Activated CD8-positive, alpha-beta memory T cell treated with anti-CD3 and anti-CD28 coated beads for 48 hours (primary cell): ENCODE measurements around the gene INPP4B.
"Not testable (repeated sequence)": the region's sequence is repeated elsewhere in the genome, so short reads cannot be mapped to it uniquely, and the experiment has no call there.

ENCODE experiments used
- DNase-seq, 3 experiments: peaks; one replicate each; pipeline ENCODE4 v3.0.0-alpha.2; 2020; ENCODE audit warnings: low read depth in 2 of 3, low spot score in 2 of 3

Gene INPP4B

DNA sequence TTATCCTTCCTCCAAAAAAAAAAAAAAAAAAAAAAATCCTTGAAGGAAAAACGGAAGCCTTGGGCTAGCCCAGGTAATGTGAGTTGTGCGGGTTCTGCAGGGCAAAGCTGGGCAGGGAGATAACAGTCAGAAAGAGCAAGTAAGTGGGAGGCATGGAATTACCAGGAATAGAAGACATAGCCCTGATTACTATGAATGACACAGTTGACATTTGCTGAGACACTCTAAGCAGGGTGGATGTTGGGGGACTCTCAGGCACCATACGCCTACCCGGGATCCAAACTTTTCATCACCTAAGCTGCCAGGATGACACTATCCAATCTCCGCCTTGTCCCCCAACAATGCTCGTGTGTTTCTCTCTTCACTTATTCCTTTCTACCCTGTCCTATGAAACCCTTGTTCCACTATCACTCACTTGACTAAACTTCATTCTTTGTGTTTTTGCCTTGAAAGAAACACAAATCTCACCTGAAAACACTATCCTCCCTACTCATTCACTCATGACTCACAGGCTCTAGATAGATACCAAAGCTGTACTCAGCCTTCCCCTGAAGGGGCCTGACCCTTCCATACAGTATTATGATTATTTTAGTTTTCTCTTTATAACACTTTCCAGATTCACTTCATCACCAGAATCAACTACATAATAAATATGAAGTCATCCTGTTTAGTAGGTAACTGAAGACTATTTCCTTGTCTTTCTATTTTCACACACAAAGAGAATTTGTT lies 158.4 kb downstream of the INPP4B start:
- DNase-seq = no peak

DNA sequence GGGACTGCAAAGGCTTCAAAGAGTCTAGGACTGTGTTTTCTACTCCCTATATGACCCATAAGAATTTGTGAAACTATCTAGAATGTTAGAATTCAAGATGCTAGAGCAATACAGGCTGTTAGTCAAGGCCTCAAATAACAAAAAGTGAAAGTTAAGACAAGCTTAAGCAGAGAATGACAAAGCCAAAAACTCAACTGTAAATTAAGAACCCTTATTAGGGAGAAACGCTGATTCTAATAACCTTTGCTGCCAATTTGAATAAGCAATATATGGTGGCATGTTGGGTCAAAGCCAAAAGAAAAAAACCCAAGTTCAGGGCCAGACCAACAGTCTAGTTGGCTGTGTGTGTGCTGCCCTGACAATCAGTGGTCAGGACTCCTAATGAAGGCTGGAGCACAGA lies 160.0 kb downstream of the INPP4B start:
- no peak for DNase-seq

DNA sequence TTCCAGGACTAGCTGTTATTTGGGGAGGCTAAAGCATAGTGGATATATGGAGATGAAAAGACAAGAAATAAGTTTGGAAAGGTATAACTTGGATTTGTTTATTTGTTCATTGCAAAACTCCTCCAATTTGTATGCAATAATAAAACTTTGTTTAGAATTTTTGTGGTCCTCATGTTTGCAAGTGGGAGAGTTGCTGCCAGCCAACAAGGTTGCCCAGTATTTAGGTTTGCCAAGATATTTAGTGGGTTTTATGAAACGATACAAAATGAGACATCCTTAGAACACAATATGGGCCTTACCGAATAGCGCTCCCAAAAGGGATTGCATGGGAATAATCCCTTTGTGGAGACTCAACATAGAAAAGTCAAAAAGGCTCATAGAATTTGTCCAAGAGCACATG lies 162.1 kb downstream of the INPP4B start:
- DNase-seq = no peak

DNA sequence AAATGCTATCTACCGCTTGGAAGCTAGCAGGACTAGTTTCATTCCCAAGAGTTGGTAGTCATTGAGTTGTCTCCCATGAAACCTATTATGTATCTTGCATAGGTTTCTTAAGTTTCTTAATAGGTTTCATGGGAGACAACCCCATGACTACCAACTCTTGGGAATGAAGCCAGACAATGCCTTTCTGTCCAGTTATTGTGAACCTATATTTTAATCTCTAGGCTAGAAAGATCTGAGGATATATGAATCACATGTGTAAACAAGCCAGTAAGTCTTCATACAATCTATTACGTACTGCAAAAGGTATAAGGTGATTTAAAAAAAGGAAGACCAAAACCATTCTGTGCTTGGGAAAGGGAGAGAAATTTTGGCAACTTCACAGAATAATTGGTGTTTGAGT lies 162.6 kb downstream of the INPP4B start:
- no peak for DNase-seq

DNA sequence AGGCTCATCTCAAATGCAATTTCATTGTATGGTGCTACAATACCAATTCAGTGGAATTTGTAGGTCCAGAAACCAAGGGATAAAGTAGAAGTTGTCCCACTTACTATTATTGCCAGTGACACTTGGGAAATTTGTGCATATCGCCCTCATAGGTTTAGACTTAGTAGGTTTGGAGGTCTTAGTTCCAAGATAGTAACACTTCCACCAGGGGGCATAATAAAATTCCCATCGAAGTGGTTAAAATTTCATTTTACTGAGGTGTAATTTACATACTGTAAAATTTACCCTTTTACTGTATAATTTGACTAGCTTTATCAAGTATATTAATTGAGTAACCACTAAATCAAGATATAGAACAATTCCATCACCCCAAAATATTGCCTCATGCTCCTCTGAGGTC lies 174.6 kb downstream of the INPP4B start:
- no peak for DNase-seq

DNA sequence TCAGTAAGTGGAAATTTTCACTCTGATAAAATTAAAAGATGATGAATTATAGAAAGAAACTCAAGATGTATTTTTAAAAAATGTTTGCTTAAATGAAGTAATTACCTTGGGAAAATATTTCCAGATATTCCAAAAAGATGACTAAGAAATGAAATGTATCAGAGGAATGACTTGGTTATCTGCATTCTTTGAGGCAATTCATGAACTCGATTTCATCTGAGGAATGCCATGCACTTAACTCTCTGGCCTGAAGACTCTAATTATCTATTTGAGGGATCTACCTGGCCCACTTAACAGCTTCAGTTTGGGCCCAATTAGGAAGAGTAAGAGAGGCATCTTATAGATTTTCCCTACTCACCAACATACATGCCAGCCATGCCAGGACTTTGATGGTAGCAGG lies 182.3 kb downstream of the INPP4B start:
- no peak for DNase-seq

DNA sequence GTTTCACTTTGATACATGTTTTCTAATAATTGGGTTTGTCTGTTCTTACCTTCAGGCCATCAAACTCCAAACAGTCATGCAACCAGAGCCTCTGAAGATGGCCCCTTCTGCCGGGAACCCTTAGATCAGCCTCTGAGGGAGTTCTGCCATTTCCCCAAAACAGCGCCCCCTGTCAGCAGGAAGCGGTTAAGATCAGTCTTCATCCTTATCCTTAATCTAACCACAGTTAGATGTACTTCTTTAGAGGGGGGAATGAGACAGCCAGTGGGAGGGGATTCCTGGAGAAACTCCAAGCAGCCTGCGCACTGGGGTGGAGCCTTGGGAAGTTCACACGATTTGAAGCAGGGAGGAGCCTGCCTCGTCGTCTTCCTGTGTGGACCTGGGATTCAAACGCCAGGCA lies 185.4 kb downstream of the INPP4B start:
- DNase-seq = no peak

DNA sequence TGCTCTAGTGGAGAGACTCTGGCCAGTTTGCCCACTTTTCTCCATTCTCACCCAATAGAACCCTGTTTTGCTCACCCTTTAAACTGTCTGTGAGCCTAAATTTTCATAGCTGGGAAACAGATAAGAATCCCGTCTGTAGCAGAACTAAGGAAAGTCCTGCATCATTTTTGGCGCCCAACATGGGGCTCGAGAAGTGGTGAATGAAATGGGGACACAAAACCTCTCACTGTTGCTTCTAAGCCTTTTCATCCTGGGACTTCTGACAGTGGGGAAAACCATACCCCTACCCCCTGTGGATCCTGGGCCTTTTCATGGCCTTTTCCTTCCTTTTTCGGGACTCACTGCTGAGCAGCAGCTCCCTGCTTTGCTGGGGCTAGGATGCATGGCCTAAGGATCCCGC lies 189.9 kb downstream of the INPP4B start:
- DNase-seq = no peak

DNA sequence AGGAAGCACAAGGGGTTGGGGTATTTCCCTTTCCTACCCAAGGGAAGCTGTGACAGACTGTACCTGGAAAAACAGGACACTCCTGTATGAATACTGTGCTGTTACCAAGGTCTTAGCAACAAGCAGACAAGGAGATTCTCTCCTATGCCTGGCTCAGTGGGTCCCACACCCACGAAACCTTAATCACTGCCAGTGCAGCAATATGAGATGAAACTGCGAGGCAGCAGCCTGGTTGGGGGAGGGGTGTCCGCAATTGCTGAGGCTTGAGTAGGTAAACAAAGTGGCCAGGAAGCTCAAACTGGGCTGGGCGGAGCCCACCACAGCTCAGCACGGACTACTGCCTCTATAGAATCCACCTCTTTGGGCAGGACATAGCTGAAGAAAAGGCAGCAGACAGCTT lies 197.7 kb downstream of the INPP4B start:
- no peak for DNase-seq

DNA sequence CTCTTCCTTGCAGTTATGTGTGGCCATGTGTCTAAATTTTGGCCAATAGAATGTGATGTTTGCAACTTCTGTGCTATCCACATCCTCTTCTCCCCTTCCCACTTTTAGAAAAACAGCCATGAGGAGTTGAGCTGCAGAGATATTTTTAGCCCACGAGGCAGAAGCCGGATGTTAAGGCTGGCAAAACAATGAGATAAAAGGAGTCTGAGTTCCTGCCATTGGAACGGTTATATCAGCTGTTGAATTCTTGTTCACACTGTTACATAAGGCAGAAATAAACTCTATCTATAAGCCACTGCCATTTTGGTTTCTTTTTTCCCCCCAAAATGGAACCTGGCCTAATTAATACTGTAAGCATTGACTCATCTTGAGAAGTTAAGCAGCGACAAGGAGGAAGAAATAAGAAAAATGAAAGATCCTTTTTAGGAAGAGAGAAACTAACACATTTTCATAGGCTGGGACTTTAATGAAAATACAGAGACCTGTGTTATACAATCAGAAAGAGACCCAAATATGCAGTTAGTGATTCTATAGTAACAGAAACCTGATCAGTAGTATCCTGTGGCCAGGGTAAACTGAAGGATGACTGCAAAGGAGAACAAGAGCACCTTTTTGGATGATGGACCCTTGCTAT lies 200.5 kb downstream of the INPP4B start:
- DNase-seq = no peak

DNA sequence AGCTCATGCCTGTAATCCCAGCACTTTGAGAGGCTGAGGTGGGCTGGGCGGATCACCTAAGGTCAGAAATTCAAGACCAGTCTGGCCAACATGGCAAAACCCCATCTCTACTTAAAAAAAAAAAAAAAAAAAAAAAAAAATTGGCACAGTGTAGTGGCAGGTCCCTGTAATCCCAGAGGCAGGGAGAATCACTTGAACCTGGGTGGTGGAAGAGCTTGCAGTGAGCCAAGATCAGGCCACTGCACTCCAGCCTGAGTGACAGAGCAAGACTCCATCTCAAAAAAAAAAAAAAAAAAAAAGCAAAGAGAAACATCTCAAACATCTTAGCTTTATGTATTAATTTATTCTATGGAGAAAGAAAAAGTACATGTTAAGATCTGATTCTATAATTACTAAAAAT lies 201.5 kb downstream of the INPP4B start:
- not testable (repeated sequence) for DNase-seq

DNA sequence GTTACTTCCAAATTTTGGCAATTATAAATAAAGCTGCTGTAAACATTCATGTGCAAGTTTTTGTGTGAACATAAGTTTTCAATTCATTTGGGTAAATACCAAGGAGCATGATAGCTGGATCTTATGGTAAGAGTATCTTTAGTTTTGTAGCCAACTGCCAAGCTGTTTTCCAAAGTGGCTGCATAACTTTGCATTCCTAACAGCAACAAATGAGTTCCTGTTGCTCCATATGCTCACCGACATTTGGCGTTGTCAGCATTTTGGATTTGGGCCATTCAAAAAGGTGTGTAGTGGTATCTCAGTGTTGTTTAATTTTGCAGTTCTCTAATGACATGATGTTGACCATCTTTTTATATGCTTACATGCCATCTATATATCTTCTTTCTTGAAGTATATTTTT lies 208.5 kb downstream of the INPP4B start:
- DNase-seq = no peak

DNA sequence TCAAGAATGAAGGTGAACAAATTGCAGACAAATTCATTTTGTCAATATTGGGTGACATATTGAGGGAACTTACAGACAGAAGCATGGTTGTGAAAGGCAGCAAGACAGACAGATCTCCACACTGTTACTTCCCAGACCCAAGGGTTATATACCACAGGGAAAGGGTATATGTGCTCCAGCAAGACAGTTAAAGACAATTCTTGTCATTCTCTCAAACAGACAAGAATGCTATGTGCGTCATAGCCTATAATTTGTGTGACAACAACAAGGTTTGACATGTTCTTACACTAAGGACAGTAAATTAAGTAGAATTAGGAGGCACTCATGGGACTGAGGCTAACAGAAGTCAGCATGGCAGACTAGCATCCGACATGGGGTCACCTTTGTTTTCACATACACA lies 214.3 kb downstream of the INPP4B start:
- no peak for DNase-seq

DNA sequence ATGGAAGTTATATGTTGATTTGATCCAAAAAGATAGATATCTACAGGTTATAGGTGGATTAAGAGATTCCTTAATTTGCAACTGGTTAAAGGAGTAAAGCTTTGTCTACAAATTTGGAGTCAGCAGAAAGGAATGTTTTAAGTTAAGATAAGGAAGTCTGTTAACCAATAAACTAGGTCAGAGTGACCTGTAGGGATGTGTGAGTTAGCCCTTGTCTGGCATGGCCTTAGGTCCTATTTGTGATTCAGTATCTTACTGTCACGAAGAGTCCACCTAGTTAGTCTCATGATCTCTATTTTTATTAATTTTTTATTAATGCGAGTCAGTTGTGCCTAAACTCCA lies 230.8 kb downstream of the INPP4B start:
- DNase-seq = no peak

DNA sequence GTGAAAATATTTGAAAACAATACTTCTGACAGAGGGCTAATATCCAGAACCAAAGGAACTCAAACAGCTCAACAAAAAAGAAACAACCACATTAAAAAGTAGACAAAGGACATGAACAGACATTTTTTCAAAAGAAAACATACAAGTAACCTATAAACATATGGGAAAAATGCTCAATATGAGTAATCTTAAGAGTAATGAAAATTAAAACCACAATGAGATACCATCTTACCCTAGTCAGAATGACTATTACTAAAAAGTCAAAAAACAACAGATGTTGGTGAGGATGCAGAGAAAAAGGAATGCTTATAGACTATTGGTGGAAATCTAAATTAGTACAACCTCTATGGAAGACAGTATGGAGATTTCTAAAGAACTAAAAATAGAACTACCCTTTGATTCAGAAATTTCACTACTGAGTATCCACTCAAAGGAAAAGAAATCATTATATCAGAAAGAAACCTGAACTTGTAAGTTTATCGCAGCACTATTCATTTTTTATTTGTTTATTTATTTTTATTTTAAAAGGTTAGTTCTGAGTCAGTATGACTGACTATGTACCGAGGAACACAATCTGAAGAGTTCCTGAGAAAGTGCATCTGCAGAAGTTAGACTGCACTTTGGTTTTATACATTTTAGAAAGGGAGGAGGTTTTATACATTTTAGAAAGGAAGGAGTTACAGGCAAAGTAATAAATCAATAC lies 231.3 kb downstream of the INPP4B start:
- no peak for DNase-seq

DNA sequence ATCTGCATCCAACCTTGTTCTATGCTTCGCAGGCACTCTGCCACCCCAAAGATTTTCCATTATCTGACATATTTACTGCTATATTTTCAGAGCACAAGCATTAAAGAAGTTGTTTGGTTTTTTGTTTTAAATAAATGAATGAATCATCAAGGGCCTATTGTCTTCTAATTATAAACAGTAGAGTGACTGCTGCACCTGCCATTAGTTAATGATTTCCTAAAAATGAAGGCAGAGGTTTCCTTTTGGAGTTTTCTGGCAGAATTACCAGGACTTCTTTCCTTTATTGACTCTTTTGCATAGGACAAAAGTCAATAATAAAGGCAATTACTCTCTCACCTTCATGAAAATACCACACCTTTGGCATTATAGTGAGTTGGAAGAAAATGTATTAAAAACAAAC lies 238.1 kb downstream of the INPP4B start:
- DNase-seq = no peak

DNA sequence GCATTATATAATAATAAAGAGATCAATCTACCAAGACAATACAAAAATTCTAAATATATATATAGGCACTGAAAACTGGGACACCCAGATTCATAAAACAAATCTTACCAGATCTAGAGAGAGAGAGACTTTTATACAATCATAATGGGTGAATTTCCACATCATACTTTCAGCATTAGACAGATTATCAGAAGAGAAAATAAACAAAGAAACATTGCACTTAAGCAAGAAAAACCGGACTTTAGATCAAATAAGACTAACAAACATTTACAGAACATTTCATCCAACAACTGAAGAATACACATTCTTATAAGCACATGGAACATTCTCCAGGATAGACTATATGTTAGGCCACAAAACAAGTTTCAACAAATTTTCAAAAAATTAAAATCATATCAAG lies 245.1 kb downstream of the INPP4B start:
- no peak for DNase-seq

DNA sequence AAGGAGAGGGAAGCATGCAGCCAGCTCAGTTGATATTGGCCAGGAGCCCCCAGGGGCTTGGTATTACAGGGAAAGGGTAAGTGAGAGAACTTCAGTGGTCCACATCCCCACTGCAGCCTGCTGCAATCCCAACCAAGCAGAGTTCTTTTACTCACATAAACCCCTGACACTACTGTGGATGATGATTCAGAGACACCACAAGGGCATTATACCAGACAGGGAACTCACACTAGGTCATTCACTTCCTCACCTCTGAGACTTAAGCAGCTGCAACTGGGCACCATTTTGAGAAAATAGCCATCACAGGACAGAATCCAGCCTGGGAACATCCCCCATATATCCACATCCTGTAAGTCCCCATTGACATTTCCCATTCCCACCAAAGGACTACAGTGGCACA lies 248.0 kb downstream of the INPP4B start:
- no peak for DNase-seq

DNA sequence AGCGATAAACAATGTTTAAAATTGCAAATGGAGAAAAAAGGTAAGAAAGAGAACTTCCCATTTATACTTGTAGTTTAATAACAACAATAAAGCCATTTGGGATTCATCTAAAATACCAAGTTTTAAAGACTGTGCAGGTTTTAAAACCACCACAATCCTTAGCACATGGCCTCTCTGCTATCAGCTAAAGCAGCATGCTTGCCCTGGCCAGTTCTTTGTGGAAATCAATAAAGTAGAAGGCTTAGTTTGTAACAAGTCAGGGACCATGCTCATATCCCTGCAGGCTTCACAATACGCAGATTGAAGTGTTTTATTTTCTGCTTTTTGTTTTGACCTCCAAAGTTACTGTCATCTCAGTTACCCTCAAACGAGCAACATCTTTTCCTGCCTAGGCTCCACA lies 249.5 kb downstream of the INPP4B start:
- no peak for DNase-seq

DNA sequence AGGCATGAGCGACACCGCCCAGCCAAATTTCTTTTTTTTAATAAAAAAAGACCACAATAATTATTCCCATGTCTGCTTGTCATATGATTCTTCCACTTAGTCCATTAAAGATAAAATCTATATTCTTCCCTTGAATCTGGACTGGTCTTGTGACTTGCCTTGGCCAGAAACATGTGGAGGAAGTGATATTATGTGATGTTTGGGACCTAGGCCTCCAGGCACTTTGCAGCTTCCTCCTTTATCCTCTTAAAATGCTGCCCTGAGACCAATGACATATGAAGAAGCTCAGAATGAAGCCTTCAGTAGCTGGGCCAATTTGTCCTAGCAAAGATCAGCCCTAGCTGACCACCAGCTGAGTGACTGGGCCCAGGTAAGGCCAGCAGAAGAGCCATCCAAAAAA lies 250.0 kb downstream of the INPP4B start:
- DNase-seq = no peak

DNA sequence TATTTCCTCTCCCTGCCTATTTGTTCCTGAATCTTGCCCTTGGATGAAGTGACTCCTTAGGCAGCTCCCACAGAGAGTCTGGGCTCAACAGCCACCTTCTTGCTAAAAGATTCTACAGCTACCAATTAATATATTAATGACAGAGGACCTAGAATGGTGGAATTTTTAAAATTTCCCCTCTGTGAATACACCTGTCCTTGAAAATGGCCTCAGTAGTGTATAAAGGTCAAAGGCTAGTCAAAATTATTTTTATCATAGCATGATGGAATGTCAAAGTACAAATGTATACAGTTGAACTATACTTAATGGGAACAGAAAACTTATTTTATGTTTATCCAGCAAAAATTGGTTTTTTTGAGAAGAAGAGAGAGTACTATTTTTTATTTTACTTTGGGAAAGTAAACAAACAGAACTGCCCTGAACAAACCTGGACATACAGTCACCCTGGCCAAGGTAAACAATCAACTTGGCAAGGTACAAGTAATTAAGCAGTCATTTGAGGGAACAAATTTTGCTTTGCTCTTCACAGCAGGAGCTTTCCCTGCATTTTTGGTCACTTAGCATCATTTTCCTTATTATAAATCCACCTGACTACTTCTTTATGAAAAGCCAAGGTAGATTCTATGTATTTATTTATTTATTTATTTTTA lies 250.8 kb downstream of the INPP4B start:
- no peak for DNase-seq

DNA sequence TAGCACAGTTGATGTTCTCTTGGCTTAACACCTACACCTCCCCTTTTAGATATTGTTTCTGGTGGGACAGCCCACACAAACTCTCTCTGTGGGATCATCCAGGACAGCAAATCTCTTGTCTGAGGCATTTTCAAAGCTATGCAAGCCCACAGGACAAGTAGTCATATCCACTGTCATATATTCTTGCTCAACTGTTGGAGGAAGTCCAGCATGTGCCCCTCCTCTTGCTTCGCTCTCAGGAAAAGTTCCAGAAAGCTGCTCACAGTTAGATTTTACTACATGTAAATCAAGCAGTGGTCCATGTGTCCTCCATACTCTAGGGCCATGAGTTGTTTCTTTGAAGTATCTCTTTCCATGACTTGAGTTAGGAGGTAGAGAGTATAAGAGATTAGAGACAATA lies 260.7 kb downstream of the INPP4B start:
- no peak for DNase-seq
